DMS79 (cell line): Measurements from ENCODE around the gene MCM5.
"Not testable (repeated sequence)": the region's sequence is repeated elsewhere in the genome, so short reads cannot be mapped to it uniquely, and the experiment has no call there.

Experiments used
- DNase-seq: peaks from one replicate; lab custom pipeline; 2025; lab: John Stamatoyannopoulos, UW

MCM5 gene

DNA sequence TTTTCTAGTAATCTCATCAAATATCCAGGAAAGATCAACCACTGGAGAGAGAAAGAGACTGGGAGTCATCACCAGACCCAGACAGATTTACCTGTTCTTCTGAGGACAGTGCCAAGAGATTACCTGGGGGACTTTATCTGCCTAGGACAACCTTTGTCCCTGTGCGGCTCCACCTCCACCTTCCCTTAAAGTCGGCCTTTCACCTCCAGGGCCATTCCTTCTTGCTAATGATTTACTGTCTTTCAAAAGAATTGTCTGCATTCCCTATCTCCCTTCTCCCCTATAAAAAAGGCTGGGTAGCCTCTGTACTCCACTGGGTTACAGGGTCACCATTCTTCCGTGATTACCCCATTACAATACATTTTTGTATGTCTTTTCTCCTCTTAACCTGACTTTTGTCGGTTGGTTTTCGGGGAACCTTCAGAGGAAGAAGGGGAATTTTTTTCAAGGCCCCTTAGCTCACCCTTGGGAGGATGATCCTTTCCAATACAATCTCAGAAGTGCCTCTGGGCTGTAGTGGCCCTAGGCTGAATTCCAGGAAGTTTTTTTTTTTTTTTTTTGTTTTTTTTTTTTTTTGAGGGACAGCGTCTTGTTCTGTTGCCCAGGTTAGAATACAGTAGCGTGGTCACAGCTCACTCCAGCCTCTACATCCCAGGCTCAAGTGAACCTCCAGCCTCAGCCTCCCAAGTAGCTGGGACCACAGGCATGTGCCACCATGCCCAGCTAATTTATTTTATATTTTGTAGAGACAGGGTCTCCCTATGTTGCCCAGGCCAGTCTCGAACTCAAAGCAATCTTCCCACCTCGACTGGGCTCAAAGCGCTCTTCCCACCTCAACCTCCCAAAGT, 20.6 kb upstream of the MCM5 start:
- DNase-seq: no peak

DNA sequence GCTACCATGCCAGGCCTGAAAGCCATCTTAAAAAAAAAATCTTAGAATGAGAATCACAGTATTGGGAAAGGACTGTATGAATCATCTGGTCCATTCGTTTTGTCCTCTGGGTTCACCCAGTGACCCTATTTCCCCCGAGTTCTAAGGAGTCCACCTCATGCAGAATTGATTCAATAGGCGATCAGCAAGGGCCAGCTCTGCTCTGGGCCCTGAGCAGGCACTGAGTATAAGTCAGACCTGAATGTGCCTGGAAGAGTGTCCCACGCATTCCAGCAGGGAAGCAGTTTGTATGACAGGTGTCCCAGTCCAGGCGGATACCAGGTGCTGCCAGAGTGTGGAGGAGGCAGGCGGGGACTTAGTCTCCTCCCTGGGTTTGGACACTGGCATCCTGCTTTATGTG, 19.9 kb upstream of the MCM5 start:
- no peak for DNase-seq

- peak; percentile 14 for DNase-seq
Measured at GRCh38 chr22:35380537-35381423, 19.2 kb upstream of the MCM5 start, which contains the start of gene HMOX1. Gene HMOX1, plus strand, starts transcription at chr22:35381096. Its CDS starts 78 bp downstream, at chr22:35381174.

DNA sequence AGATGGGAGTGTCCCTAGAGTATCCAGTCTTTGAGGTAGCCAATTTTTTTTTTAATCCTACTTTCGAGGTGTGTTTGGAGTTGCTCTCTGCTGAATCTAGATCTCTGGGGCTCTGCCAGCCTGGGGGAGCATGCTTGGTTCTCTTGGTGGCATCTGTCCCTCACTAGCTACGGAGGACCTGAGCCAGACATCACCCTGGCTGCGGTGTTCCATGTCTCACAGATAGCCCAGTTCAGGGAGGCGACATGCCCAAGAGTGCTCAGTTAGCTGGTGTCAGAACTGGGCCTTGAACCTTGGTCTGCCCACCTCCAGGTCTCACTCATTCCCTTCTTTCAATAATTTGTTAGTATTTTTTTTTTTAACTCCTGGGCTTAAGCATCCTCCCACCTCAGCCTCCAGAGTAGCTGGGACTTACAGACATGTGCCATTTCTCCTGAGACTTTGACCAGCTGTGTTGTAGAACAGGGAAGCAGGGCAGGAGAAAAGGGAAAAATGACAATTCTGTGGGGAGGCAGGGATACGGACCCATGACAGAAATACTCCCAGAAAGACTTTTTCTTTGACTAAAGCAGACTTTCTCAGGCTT, 18.4 kb upstream of the MCM5 start:
- DNase-seq: no peak

- DNase-seq: no peak
Measured at GRCh38 chr22:35383679-35384071, 16.3 kb upstream of the MCM5 start.

GRCh38 chr22:35384527-35384926, 15.4 kb upstream of the MCM5 start:
- no peak for DNase-seq

DNA sequence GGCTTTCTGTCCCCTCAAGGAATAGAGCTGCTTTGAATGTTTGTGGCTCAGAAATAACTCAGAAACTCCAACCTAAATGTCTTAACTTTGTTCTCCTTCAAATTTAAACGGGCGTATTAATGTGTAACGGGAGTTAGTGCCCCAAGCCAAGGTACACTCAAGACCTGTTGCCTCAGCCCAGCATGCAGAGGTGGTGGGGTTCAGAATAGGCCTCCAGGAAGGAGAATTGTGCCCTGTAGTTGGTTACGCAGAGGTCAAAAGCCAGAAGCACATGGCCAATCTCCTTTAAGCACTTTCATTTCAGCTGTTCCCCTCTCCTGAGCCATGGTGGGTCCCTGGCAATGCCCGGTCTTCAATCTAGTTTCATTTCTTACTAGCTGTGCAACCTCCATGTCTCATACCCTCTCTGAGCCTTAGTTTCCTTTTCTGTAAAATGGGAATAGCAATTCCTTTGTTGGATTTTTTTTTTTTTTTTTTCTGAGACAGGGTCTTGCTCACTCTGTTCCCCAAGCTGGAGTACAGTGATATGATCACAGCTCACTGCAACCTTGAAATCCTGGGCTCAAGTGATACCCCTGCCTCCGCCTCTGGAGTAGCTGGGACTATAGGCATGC, 14.9 kb upstream of the MCM5 start:
- DNase-seq: no peak

DNA sequence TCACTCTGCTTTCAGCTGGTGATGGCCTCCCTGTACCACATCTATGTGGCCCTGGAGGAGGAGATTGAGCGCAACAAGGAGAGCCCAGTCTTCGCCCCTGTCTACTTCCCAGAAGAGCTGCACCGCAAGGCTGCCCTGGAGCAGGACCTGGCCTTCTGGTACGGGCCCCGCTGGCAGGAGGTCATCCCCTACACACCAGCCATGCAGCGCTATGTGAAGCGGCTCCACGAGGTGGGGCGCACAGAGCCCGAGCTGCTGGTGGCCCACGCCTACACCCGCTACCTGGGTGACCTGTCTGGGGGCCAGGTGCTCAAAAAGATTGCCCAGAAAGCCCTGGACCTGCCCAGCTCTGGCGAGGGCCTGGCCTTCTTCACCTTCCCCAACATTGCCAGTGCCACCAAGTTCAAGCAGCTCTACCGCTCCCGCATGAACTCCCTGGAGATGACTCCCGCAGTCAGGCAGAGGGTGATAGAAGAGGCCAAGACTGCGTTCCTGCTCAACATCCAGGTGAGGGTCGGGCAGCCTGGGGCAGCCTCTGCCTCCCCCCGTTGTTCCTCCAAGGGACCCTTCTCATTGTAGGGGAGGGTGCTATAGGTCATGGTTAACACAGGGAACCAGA, 13.2 kb upstream of the MCM5 start:
- DNase-seq: no peak

GRCh38 chr22:35390933-35391332, 9.0 kb upstream of the MCM5 start:
- no peak for DNase-seq

DNA sequence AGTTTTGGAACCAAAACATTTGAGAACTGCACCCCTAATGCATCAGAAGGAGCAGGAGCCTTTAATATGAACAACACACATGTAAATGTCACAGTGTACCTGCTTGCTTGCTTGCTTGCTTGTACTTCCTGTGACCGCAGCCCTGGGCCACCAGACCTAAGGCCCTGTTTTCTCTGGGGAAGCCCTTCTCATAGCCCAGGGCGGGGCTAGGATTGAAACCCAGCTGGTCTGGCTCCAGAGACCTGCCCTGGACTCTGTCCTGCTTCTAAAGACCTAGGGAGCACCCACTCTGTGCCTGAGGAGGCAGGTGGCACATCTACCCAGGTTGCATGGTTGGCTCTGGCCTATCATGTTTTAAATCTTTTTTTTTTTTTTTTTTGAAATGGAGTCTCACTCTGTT, 7.6 kb upstream of the MCM5 start:
- DNase-seq: no peak

DNA sequence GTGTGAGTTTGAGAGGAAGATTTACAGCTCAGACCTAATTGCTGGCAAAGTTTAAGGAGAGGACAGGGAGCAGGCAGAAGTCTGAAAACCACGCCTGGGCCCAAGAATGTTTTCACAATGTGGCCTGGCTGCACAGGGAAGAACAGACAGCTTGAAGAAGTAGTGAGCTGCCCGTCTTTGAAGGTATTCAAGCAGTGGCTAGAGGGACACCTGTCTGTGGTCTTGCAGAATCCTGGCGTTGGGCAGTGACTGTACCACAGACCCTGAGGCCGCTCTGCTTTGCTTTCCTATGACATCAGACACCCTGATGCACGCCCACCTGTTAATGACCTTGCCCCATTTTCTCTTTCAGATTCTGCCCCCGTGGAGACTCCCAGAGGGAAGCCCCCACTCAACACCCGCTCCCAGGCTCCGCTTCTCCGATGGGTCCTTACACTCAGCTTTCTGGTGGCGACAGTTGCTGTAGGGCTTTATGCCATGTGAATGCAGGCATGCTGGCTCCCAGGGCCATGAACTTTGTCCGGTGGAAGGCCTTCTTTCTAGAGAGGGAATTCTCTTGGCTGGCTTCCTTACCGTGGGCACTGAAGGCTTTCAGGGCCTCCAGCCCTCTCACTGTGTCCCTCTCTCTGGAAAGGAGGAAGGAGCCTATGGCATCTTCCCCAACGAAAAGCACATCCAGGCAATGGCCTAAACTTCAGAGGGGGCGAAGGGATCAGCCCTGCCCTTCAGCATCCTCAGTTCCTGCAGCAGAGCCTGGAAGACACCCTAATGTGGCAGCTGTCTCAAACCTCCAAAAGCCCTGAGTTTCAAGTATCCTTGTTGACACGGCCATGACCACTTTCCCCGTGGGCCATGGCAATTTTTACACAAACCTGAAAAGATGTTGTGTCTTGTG, 6.6 kb upstream of the MCM5 start:
- DNase-seq: no peak

DNA sequence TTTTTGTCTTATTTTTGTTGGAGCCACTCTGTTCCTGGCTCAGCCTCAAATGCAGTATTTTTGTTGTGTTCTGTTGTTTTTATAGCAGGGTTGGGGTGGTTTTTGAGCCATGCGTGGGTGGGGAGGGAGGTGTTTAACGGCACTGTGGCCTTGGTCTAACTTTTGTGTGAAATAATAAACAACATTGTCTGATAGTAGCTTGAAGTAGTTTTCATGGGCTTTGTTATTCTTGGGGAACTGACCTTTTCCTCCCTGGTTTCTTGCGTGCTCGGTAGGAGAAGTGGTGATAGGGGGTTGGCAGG, 6.0 kb upstream of the MCM5 start:
- no peak for DNase-seq

DNA sequence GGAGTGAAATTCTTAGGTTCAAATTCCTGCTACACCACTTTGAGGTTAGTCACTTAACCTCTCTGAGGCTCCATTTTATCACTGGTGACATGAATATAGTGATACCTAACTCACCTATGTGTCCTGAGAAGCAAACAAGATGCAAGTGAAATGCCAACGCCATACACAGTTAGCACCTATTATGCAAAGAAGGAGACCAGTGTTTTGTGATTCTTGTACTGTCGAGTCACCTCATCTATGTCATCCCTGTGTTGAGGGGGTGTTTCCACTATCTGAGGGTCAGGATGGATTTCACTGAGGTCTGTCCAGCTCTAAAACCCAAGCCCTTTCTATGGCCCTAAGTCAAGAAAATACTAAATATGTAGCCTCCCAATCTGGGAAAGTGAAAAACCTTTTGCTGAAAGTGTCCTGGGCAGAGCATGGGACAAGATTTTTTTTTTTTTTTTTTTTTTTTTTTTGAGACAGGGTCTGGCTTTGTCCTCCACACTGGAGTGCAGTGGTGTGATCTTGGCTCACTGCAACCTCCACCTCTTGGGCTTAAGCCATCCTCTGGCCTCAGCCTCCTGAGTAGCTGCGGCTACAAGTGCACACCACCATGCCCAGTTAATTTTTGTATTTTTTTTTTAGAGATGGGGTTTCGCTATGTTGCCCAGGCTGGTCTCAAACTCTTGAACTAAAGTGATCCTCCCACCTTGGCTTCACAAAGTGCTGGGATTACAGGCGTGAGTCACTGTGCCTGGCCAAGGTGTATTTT, 5.0 kb upstream of the MCM5 start:
- DNase-seq: no peak

- DNase-seq: not testable (repeated sequence)
Measured at GRCh38 chr22:35396622-35397021, 3.3 kb upstream of the MCM5 start.

DNA sequence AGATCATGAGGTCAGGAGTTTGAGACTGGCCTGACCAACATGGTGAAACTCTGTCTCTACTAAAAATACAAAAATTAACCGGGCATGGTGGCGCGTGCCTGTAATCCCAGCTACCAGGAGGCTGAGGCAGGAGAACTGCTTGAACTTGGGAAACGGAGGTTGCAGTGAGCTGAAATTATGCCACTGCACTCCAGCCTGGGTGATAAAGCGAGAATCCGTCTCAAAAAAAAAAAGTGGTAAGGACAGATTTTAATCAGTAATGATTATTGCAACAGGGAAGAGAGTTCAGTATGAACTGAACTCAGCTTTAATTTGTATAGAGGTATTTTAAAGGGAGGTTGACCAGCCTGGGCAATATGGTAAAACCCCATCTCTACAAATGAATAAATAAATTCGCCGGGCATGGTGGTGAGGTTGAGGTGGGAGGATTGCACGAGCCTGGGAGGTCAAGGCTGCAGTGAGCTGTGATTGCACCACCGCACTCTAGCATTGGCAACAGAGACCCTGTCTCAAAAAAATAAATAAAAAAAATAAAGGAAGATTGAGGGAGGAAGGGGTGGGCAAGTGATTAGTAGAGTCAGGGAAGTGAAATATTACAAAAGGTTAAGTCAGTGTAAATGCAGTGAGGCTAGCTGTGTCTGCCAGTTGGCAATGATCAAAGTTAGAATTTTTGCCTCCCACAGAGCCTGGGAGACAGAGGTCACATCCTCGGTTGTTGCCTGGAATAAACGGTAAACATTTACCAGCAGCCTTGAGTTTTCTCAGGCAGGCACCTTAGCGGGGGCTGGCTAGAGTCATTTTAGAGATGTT, 2.6 kb upstream of the MCM5 start:
- no peak for DNase-seq

DNA sequence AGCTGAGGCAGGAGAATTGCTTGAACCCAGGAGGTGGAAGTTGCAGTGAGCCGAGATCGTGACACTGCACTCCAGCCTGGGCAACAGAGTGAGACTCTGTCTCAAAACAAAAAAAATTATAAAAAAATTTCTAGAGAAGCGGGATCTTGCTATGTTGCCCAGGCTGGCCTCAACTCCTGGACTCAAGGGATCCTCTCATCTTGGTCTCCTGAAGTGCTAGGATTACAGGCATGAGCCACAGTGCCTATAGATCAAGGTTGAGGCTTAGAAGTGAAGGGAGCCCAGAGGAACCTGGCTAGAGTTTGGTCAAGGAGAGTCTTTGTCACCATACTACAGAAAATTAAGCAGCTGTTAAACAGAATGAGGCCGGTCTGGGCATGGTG, 1.4 kb upstream of the MCM5 start:
- no peak for DNase-seq

DNA sequence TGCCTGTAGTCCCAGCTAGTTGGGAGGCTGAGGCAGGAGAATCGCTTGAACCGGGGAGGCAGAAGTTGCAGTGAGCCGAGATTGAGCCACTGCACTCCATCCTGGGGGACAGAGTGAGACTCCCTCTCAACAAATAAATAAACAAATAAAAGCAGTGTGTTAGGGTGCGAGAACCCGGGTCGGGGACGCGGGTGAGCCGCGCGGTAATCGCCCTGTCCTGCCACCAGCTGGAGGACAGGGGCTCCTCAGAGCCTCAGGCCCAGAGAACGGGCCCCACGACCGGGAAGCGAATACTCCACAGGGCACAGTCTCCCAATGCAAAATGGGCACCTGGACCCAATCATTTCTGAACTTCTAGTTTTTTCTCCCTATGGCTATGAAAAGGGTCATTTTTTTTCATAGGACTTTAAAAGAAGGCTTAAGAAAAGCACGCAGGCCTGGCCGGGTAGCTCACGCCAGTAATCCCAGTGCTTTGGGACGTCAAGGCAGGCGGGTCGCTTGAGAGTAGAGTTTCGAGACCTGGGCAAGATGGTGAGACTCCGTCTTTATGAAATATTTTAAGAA, 744 bp upstream of the MCM5 start:
- DNase-seq: no peak

- no peak for DNase-seq
Measured at GRCh38 chr22:35400501-35400790, 506 bp downstream of the MCM5 start.

DNA sequence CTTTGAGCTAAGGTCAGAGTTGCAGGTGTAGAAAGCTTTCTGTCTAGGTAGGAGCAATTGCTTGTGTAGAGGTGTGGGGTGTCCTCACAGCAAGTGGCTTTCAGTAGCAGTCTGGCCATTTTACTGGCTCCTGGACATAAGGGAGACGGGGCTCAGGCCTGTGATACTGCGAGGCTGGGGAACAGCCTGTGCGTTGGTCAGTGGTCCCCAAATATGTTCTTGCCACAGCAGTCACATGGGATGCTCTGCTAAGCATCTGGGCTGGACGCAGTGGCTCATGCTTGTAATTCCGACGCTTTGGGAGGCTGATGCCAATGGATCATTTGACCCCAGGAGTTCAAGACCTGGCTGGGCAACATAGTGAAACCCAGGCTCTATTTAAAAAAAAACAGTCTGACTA, 1.9 kb downstream of the MCM5 start:
- DNase-seq: no peak
